Stimulated activated CD4-positive, alpha-beta T cell treated with anti-CD3 and anti-CD28 coated beads, Interleukin-2, amount 100 ng/mL, for 48 hours (primary cell): Measurements from ENCODE around the gene OR4C15.

Experiments used
- DNase-seq, 2 donors: peaks; one replicate each; pipeline ENCODE4 v3.0.0-alpha.2; 2020

OR4C15 gene

GRCh38 chr11:55554169-55554568, at the start of gene OR4C15:
TSS of gene OR4C15 (plus strand) at chr11:55554469. CDS start at chr11:55554469, 0 bp downstream.
- no peak for DNase-seq

DNA sequence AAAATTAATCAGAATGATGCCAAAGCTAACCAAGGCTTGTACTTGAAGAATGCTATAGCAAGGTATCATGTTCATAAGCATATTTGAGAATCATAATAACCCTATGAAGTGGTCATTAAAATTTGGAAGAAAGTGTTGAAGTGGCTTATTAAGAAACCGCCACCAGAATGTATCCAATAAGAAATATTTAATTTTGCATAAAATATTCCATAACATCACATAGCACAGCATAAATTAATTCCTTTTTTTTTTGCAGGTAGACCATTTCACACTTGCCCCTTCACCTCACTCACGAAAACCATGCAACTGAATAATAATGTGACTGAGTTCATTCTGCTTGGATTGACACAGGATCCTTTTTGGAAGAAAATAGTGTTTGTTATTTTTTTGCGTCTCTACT, 17.6 kb downstream of the OR4C15 start, which contains the start of gene OR4C16:
Gene OR4C16, plus strand, starts transcription at position 301 of the 400 bp plus-strand sequence. Its CDS starts 0 bp downstream, at position 301.
- no peak for DNase-seq

GRCh38 chr11:55572548-55572947, 18.3 kb downstream of the OR4C15 start:
- no peak for DNase-seq
